ENCODE data around the gene CMSS1.

DNA sequence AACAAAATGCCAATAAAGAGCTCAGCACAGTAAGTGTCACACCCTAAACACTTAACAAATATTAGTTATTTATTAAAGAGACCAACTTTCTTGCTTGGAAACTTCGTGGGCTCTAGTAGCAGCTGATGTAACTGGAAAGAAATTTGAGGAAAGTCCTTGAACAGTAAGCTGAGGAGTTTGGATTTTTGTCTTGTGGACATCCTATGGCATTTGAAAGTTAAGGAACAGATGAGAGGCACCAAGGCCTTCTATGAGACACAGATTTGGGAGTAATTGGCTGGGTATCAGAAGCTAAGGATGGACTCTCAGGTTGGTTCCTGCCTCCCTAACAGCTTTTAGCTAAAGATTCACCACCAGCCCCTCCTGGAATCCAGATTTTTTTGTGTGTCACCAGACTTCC lies 356.3 kb downstream of the CMSS1 start:
- TF ChIP-seq REST (IDR thresholded peaks at IDR 0.05; ENCODE audit: insufficient read depth in 1 of 2, low read depth in 2 of 2, low read length in 2 of 2) (no peak), FOXP2 (optimal IDR thresholded peaks at IDR 0.05; ENCODE audit: borderline replicate concordance, extremely low read depth, extremely low read length, insufficient read depth) (no peak), POLR2AphosphoS5 (IDR thresholded peaks at IDR 0.05; ENCODE audit: low read depth, low read length) (no peak), TAF1 (IDR thresholded peaks at IDR 0.05; ENCODE audit: borderline replicate concordance, insufficient read depth, low read length) (no peak), SIN3A (IDR thresholded peaks at IDR 0.05; ENCODE audit: borderline replicate concordance, insufficient read depth, low read length) (no peak)
